ENCODE results near the gene TDRD15.

DNA sequence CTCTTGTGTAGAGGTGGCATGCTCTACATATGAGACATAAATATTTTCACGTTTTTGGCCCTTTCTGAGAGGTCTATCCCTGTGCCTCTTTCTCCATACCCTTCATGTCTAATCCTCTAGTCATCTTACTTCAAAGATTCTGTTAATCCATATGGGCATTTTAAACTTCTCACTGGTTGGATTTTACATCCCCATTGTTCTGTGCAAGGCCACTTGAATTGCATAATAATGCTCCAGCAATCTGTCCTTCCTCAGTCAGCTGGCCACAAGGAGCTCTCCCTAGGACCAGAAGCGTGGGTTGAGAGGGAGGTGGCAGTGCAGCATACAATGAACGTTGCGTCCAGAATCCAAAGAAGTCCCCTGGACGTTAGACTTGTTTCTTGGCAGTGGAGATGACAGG, 58.2 kb downstream of the TDRD15 start:
- TF ChIP-seq POLR2A (IDR thresholded peaks at IDR 0.05): no peak
- TF ChIP-seq, protein P1, sequence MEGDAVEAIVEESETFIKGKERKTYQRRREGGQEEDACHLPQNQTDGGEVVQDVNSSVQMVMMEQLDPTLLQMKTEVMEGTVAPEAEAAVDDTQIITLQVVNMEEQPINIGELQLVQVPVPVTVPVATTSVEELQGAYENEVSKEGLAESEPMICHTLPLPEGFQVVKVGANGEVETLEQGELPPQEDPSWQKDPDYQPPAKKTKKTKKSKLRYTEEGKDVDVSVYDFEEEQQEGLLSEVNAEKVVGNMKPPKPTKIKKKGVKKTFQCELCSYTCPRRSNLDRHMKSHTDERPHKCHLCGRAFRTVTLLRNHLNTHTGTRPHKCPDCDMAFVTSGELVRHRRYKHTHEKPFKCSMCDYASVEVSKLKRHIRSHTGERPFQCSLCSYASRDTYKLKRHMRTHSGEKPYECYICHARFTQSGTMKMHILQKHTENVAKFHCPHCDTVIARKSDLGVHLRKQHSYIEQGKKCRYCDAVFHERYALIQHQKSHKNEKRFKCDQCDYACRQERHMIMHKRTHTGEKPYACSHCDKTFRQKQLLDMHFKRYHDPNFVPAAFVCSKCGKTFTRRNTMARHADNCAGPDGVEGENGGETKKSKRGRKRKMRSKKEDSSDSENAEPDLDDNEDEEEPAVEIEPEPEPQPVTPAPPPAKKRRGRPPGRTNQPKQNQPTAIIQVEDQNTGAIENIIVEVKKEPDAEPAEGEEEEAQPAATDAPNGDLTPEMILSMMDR (IDR thresholded peaks at IDR 0.05): no peak

Data from heart left ventricle (tissue), 13 donors.